UCSD-AML1 (cell line): ENCODE data around the gene SLC25A2.
"Not testable (repeated sequence)": the region's sequence is repeated elsewhere in the genome, so short reads cannot be mapped to it uniquely, and the experiment has no call there.

Experiments used
- DNase-seq: peaks from one replicate; lab custom pipeline; 2025; ENCODE audit not compliant: unreplicated experiment; lab: John Stamatoyannopoulos, UW

The SLC25A2 gene

GRCh38 chr5:141303756-141304155, at the start of gene SLC25A2:
TSS of gene SLC25A2 (minus strand) at chr5:141304049. CDS start at chr5:141303865, 184 bp downstream.
- no peak for DNase-seq

GRCh38 chr5:141351591-141351990, 47.7 kb upstream of the SLC25A2 start:
- no peak for DNase-seq

- DNase-seq, result peak; percentile 16
Observed at GRCh38 chr5:141349917-141350619, 46.2 kb upstream of the SLC25A2 start, which contains the start of gene PCDHGB1. TSS of gene PCDHGB1 (plus strand) at chr5:141350099. CDS start at chr5:141350261, 162 bp downstream.

GRCh38 chr5:141346017-141346416, 42.2 kb upstream of the SLC25A2 start:
- not testable (repeated sequence) for DNase-seq

- no peak for DNase-seq
Observed at GRCh38 chr5:141345327-141345726, 41.5 kb upstream of the SLC25A2 start.

GRCh38 chr5:141343953-141344463, 40.2 kb upstream of the SLC25A2 start:
- DNase-seq, result no peak

GRCh38 chr5:141343242-141343952, 39.5 kb upstream of the SLC25A2 start, which contains the start of gene PCDHGA3:
TSS of gene PCDHGA3 (plus strand) at chr5:141343829. CDS start at chr5:141344034, 205 bp downstream.
- DNase-seq, result no peak

GRCh38 chr5:141342773-141343172, 38.9 kb upstream of the SLC25A2 start:
- no peak for DNase-seq

GRCh38 chr5:141340781-141341354, 37.0 kb upstream of the SLC25A2 start:
- DNase-seq, result not testable (repeated sequence)

- DNase-seq, result no peak
Observed at GRCh38 chr5:141338538-141339306, 34.9 kb upstream of the SLC25A2 start, which contains the start of gene PCDHGA2. TSS of gene PCDHGA2 (plus strand) at chr5:141338760.

- not testable (repeated sequence) for DNase-seq
Observed at GRCh38 chr5:141332571-141332970, 28.7 kb upstream of the SLC25A2 start.

GRCh38 chr5:141330299-141331080, 26.6 kb upstream of the SLC25A2 start, which contains the start of gene PCDHGA1:
TSS of gene PCDHGA1 (plus strand) at chr5:141330514.
- DNase-seq, result peak; percentile 10

GRCh38 chr5:141328231-141328630, 24.4 kb upstream of the SLC25A2 start:
- DNase-seq, result no peak

GRCh38 chr5:141326088-141326854, 22.4 kb upstream of the SLC25A2 start:
- peak; percentile 50 for DNase-seq

GRCh38 chr5:141322261-141322660, 18.4 kb upstream of the SLC25A2 start:
- DNase-seq, result no peak

GRCh38 chr5:141320225-141321169, 16.6 kb upstream of the SLC25A2 start, which contains the start of gene TAF7:
TSS of gene TAF7 (minus strand) at chr5:141320784. CDS start at chr5:141320044, 740 bp downstream.
- peak; percentile 94 for DNase-seq

GRCh38 chr5:141319699-141320098, 15.8 kb upstream of the SLC25A2 start:
- no peak for DNase-seq

GRCh38 chr5:141319202-141319601, 15.4 kb upstream of the SLC25A2 start:
- DNase-seq, result no peak
